SU-DHL-6 (cell line): ENCODE results near the gene BICD1.

ENCODE experiments used
- CTCF ChIP-seq: fragments of 200-600 bp; sonication (generic); IDR thresholded peaks from one replicate; pipeline ENCODE4 v1.5.1; 2017; ENCODE audit warnings: antibody characterized with exemption, mild to moderate bottlenecking, low read length, moderate library complexity; ENCODE audit not compliant: insufficient read depth, poor library complexity, severe bottlenecking
- EZH2phosphoT487 ChIP-seq: fragments of 200-600 bp; sonication (generic), shearing (Covaris generic); conservative IDR thresholded peaks from 2 replicates; pipeline ENCODE4 v1.6.1; 2018; ENCODE audit warnings: mild to moderate bottlenecking, antibody characterized with exemption, low read length, moderate library complexity, mixed read lengths

- TF ChIP-seq CTCF (no peak), EZH2phosphoT487 (no peak)
These were observed 270.9 kb downstream of the BICD1 start for GRCh38 chr12:32377344-32378055.
